ENCODE data around the gene FAM117A.

Gene FAM117A

GRCh38 chr17:49783071-49783715 lies 19.3 kb upstream of the FAM117A start:
- Histone ChIP-seq H3K27ac (ENCODE audit: low read length) (no peak overlapping the region), H3K4me3 (ENCODE audit: low read length) (no peak overlapping the region), H3K36me3 (ENCODE audit: control insufficient read depth, low read depth, low read length) (no peaks in the 10 kb centered on the region), H3K9me3 (ENCODE audit: control insufficient read depth, low read depth, low read length) (no peaks in the 10 kb centered on the region), H3K27me3 (ENCODE audit: control insufficient read depth, insufficient read depth, low read length) (no peaks in the 10 kb centered on the region), H3K4me1 (ENCODE audit: control insufficient read depth, low read depth, low read length) (peaks cover 8% of the 10 kb centered on the region), H3K9ac (ENCODE audit: low read length) (no peak overlapping the region)

- no peak overlapping the region for H3K9ac ChIP-seq (ENCODE audit: low read length)
These were observed 15.9 kb upstream of the FAM117A start for GRCh38 chr17:49779739-49780231.

GRCh38 chr17:49779156-49779738 lies 15.3 kb upstream of the FAM117A start:
- H3K27me3 ChIP-seq (ENCODE audit: control insufficient read depth, insufficient read depth, low read length) = no peaks in the 10 kb centered on the region
- peaks cover 3% of the 10 kb centered on the region for H3K4me1 ChIP-seq (ENCODE audit: control insufficient read depth, low read depth, low read length)
- H3K9ac ChIP-seq (ENCODE audit: low read length) = no peak overlapping the region
- no peaks in the 10 kb centered on the region for H3K36me3 ChIP-seq (ENCODE audit: control insufficient read depth, low read depth, low read length)
- no peaks in the 10 kb centered on the region for H3K9me3 ChIP-seq (ENCODE audit: control insufficient read depth, low read depth, low read length)
- no peak overlapping the region for H3K4me3 ChIP-seq (ENCODE audit: low read length)
- no peak overlapping the region for H3K27ac ChIP-seq (ENCODE audit: low read length)

More at GRCh38 chr17:49779739-49780231, 15.9 kb upstream of the FAM117A start:
- Histone ChIP-seq H3K27ac (ENCODE audit: low read length) (no peak overlapping the region), H3K4me3 (ENCODE audit: low read length) (no peak overlapping the region), H3K9me3 (ENCODE audit: control insufficient read depth, low read depth, low read length) (no peaks in the 10 kb centered on the region), H3K27me3 (ENCODE audit: control insufficient read depth, insufficient read depth, low read length) (no peaks in the 10 kb centered on the region), H3K4me1 (ENCODE audit: control insufficient read depth, low read depth, low read length) (peaks cover 3% of the 10 kb centered on the region), H3K36me3 (ENCODE audit: control insufficient read depth, low read depth, low read length) (no peaks in the 10 kb centered on the region)

GRCh38 chr17:49777563-49777962 lies 13.6 kb upstream of the FAM117A start:
- Histone ChIP-seq H3K9me3 (ENCODE audit: control insufficient read depth, low read depth, low read length) (no peaks in the 10 kb centered on the region), H3K4me1 (ENCODE audit: control insufficient read depth, low read depth, low read length) (peaks cover 3% of the 10 kb centered on the region), H3K27me3 (ENCODE audit: control insufficient read depth, insufficient read depth, low read length) (no peaks in the 10 kb centered on the region), H3K36me3 (ENCODE audit: control insufficient read depth, low read depth, low read length) (no peaks in the 10 kb centered on the region), H3K4me3 (ENCODE audit: low read length) (no peak overlapping the region), H3K9ac (ENCODE audit: low read length) (no peak overlapping the region), H3K27ac (ENCODE audit: low read length) (no peak overlapping the region)

- Histone ChIP-seq H3K9ac (ENCODE audit: low read length) (no peak overlapping the region), H3K4me3 (ENCODE audit: low read length) (no peak overlapping the region), H3K9me3 (ENCODE audit: control insufficient read depth, low read depth, low read length) (no peaks in the 10 kb centered on the region), H3K27me3 (ENCODE audit: control insufficient read depth, insufficient read depth, low read length) (no peaks in the 10 kb centered on the region), H3K4me1 (ENCODE audit: control insufficient read depth, low read depth, low read length) (peaks cover 3% of the 10 kb centered on the region), H3K36me3 (ENCODE audit: control insufficient read depth, low read depth, low read length) (no peaks in the 10 kb centered on the region), H3K27ac (ENCODE audit: low read length) (no peak overlapping the region)
These were observed 12.8 kb upstream of the FAM117A start for GRCh38 chr17:49776551-49777300.

- Histone ChIP-seq H3K27me3 (ENCODE audit: control insufficient read depth, insufficient read depth, low read length) (no peaks in the 10 kb centered on the region), H3K4me3 (ENCODE audit: low read length) (no peak overlapping the region), H3K4me1 (ENCODE audit: control insufficient read depth, low read depth, low read length) (peaks cover 3% of the 10 kb centered on the region), H3K27ac (ENCODE audit: low read length) (no peak overlapping the region), H3K9me3 (ENCODE audit: control insufficient read depth, low read depth, low read length) (no peaks in the 10 kb centered on the region), H3K36me3 (ENCODE audit: control insufficient read depth, low read depth, low read length) (no peaks in the 10 kb centered on the region), H3K9ac (ENCODE audit: low read length) (no peak overlapping the region)
These were observed 11.8 kb upstream of the FAM117A start for GRCh38 chr17:49775546-49776260.

GRCh38 chr17:49766918-49767530 lies 3.1 kb upstream of the FAM117A start:
- Histone ChIP-seq H3K4me3 (ENCODE audit: low read length) (no peak overlapping the region), H3K36me3 (ENCODE audit: control insufficient read depth, low read depth, low read length) (no peaks in the 10 kb centered on the region), H3K27me3 (ENCODE audit: control insufficient read depth, insufficient read depth, low read length) (peaks cover 3% of the 10 kb centered on the region), H3K4me1 (ENCODE audit: control insufficient read depth, low read depth, low read length) (peaks cover 15% of the 10 kb centered on the region), H3K9ac (ENCODE audit: low read length) (no peak overlapping the region), H3K27ac (ENCODE audit: low read length) (no peak overlapping the region), H3K9me3 (ENCODE audit: control insufficient read depth, low read depth, low read length) (no peaks in the 10 kb centered on the region)

GRCh38 chr17:49764559-49765180 lies 739 bp upstream of the FAM117A start:
- H3K4me3 ChIP-seq (ENCODE audit: low read length) = peak overlapping the region; percentile 64

GRCh38 chr17:49762151-49762941 lies 1.6 kb downstream of the FAM117A start:
- H3K9ac ChIP-seq (ENCODE audit: low read length) = peak overlapping the region; percentile 77
- no peak overlapping the region for H3K27ac ChIP-seq (ENCODE audit: low read length)
- H3K36me3 ChIP-seq (ENCODE audit: control insufficient read depth, low read depth, low read length) = no peaks in the 10 kb centered on the region
- H3K27me3 ChIP-seq (ENCODE audit: control insufficient read depth, insufficient read depth, low read length) = peaks cover 3% of the 10 kb centered on the region
- no peaks in the 10 kb centered on the region for H3K9me3 ChIP-seq (ENCODE audit: control insufficient read depth, low read depth, low read length)
- peaks cover 16% of the 10 kb centered on the region for H3K4me1 ChIP-seq (ENCODE audit: control insufficient read depth, low read depth, low read length)
- H3K4me3 ChIP-seq (ENCODE audit: low read length) = peak overlapping the region; percentile 93

More at GRCh38 chr17:49764559-49765180, 739 bp upstream of the FAM117A start:
- Histone ChIP-seq H3K27me3 (ENCODE audit: control insufficient read depth, insufficient read depth, low read length) (peaks cover 3% of the 10 kb centered on the region), H3K4me1 (ENCODE audit: control insufficient read depth, low read depth, low read length) (peaks cover 16% of the 10 kb centered on the region), H3K36me3 (ENCODE audit: control insufficient read depth, low read depth, low read length) (no peaks in the 10 kb centered on the region), H3K9me3 (ENCODE audit: control insufficient read depth, low read depth, low read length) (no peaks in the 10 kb centered on the region), H3K9ac (ENCODE audit: low read length) (peak overlapping the region; percentile 46), H3K27ac (ENCODE audit: low read length) (peak overlapping the region; percentile 70)

GRCh38 chr17:49760932-49761558 lies 2.9 kb downstream of the FAM117A start:
- H3K27ac ChIP-seq (ENCODE audit: low read length) = no peak overlapping the region
- peaks cover 16% of the 10 kb centered on the region for H3K4me1 ChIP-seq (ENCODE audit: control insufficient read depth, low read depth, low read length)
- H3K9ac ChIP-seq (ENCODE audit: low read length) = no peak overlapping the region

More at GRCh38 chr17:49760932-49761558, 2.9 kb downstream of the FAM117A start:
- Histone ChIP-seq H3K9me3 (ENCODE audit: control insufficient read depth, low read depth, low read length) (no peaks in the 10 kb centered on the region), H3K36me3 (ENCODE audit: control insufficient read depth, low read depth, low read length) (no peaks in the 10 kb centered on the region), H3K4me3 (ENCODE audit: low read length) (no peak overlapping the region), H3K27me3 (ENCODE audit: control insufficient read depth, insufficient read depth, low read length) (peaks cover 3% of the 10 kb centered on the region)

All from iPS-18a (cell line).